Measurements from ENCODE around the gene ACAD9. TPM values are rescaled to one million over a fixed set of nuclear protein-coding genes. Genes with fewer than 3 reads are reported as not detected.

ACAD9 gene
- total and polyA plus RNA-seq, 2 of the 13 experiments (the other 11 are each of a cell fraction or from before 2014, with no cell fraction given) = 15.3 to 38.2 TPM

DNA sequence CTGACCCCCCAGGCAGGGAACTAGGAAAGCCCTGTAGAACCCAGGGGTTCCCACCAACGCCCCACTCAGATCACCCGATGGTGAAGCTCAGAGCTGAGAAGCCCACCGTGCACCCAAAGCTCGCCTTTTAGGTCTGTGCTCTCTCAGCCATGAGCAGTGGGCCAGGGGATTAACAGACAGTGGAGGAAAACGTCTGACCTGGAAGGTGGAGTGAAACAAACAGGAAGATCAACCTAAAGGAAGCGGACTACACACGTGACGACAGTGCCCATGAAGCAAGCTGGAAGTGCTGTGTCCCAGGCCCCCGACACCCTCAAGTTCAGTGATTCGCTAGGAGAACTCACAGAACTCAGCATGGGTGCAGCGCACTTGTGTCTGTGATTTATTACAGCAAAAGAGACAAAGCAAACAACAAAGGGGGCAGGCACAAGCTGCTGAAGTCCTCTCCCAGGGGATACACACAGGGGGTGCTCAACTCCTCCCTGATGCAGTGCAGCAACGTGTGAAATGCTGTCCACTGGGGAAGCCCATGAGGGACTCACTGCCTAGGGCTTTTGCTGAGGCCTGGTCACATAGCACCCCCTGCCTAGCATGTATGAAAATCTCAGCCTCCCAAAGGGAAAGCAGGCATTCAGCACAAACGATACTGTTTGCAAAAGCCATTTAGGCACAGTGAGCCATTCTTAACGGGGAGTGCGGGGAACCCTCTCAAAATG lies 71.0 kb downstream of the ACAD9 start (continued):
- 0 out of 2 replicates have a peak, but pooled peaks have one; percentile 34 for TF ChIP-seq HDAC2 (CRISPR knock-in tag; IDR thresholded peaks at IDR 0.05)
- no peak for TF ChIP-seq CEBPB (IDR thresholded peaks at IDR 0.05; ENCODE audit: borderline replicate concordance, low read depth, low read length)
- TF ChIP-seq TSC22D2 (CRISPR knock-in tag; IDR thresholded peaks at IDR 0.05; ENCODE audit: borderline replicate concordance) = 0 out of 2 replicates have a peak, but pooled peaks have one; percentile 36
- TF ChIP-seq SIX1 (CRISPR knock-in tag; IDR thresholded peaks at IDR 0.05; ENCODE audit: borderline replicate concordance) = no peak
- TF ChIP-seq, protein P1, sequence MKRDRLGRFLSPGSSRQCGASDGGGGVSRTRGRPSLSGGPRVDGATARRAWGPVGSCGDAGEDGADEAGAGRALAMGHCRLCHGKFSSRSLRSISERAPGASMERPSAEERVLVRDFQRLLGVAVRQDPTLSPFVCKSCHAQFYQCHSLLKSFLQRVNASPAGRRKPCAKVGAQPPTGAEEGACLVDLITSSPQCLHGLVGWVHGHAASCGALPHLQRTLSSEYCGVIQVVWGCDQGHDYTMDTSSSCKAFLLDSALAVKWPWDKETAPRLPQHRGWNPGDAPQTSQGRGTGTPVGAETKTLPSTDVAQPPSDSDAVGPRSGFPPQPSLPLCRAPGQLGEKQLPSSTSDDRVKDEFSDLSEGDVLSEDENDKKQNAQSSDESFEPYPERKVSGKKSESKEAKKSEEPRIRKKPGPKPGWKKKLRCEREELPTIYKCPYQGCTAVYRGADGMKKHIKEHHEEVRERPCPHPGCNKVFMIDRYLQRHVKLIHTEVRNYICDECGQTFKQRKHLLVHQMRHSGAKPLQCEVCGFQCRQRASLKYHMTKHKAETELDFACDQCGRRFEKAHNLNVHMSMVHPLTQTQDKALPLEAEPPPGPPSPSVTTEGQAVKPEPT (CRISPR knock-in tag; IDR thresholded peaks at IDR 0.05; ENCODE audit: low read depth) = no peak
- TF ChIP-seq RBAK (CRISPR knock-in tag; IDR thresholded peaks at IDR 0.05) = no peak
- 0 out of 2 replicates have a peak, but pooled peaks have one; percentile 44 for TF ChIP-seq KDM3A (CRISPR knock-in tag; IDR thresholded peaks at IDR 0.05; ENCODE audit: low read depth)
- TF ChIP-seq GATAD2A (CRISPR knock-in tag; IDR thresholded peaks at IDR 0.05) = 0 out of 2 replicates have a peak, but pooled peaks have one; percentile 13
- TF ChIP-seq, protein P2, sequence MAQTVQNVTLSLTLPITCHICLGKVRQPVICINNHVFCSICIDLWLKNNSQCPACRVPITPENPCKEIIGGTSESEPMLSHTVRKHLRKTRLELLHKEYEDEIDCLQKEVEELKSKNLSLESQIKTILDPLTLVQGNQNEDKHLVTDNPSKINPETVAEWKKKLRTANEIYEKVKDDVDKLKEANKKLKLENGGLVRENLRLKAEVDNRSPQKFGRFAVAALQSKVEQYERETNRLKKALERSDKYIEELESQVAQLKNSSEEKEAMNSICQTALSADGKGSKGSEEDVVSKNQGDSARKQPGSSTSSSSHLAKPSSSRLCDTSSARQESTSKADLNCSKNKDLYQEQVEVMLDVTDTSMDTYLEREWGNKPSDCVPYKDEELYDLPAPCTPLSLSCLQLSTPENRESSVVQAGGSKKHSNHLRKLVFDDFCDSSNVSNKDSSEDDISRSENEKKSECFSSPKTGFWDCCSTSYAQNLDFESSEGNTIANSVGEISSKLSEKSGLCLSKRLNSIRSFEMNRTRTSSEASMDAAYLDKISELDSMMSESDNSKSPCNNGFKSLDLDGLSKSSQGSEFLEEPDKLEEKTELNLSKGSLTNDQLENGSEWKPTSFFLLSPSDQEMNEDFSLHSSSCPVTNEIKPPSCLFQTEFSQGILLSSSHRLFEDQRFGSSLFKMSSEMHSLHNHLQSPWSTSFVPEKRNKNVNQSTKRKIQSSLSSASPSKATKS (CRISPR knock-in tag; IDR thresholded peaks at IDR 0.05) = no peak
- TF ChIP-seq ZNF501 (CRISPR knock-in tag; IDR thresholded peaks at IDR 0.05) = peak; percentile 86
- TF ChIP-seq, protein P3, sequence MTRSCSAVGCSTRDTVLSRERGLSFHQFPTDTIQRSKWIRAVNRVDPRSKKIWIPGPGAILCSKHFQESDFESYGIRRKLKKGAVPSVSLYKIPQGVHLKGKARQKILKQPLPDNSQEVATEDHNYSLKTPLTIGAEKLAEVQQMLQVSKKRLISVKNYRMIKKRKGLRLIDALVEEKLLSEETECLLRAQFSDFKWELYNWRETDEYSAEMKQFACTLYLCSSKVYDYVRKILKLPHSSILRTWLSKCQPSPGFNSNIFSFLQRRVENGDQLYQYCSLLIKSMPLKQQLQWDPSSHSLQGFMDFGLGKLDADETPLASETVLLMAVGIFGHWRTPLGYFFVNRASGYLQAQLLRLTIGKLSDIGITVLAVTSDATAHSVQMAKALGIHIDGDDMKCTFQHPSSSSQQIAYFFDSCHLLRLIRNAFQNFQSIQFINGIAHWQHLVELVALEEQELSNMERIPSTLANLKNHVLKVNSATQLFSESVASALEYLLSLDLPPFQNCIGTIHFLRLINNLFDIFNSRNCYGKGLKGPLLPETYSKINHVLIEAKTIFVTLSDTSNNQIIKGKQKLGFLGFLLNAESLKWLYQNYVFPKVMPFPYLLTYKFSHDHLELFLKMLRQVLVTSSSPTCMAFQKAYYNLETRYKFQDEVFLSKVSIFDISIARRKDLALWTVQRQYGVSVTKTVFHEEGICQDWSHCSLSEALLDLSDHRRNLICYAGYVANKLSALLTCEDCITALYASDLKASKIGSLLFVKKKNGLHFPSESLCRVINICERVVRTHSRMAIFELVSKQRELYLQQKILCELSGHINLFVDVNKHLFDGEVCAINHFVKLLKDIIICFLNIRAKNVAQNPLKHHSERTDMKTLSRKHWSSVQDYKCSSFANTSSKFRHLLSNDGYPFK (CRISPR knock-in tag; IDR thresholded peaks at IDR 0.05; ENCODE audit: borderline replicate concordance) = 0 out of 2 replicates have a peak, but pooled peaks have one; percentile 11
- TF ChIP-seq, protein P4, sequence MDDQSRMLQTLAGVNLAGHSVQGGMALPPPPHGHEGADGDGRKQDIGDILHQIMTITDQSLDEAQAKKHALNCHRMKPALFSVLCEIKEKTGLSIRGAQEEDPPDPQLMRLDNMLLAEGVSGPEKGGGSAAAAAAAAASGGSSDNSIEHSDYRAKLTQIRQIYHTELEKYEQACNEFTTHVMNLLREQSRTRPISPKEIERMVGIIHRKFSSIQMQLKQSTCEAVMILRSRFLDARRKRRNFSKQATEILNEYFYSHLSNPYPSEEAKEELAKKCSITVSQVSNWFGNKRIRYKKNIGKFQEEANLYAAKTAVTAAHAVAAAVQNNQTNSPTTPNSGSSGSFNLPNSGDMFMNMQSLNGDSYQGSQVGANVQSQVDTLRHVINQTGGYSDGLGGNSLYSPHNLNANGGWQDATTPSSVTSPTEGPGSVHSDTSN (CRISPR knock-in tag; IDR thresholded peaks at IDR 0.05; ENCODE audit: borderline replicate concordance) = no peak
- TF ChIP-seq NONO (IDR thresholded peaks at IDR 0.05) = no peak
- peak; percentile 38; the same call in 1 of the 2 replicates for TF ChIP-seq NONO (CRISPR knock-in tag; conservative IDR thresholded peaks at IDR 0.05)
- TF ChIP-seq ARNT2 (CRISPR knock-in tag; IDR thresholded peaks at IDR 0.05; ENCODE audit: low read depth) = no peak
- peak; percentile 25; the same call in 1 of the 2 replicates for TF ChIP-seq MIXL1 (CRISPR knock-in tag; IDR thresholded peaks at IDR 0.05)
- 0 out of 2 replicates have a peak, but pooled peaks have one; percentile 87 for TF ChIP-seq ZNF572 (CRISPR knock-in tag; IDR thresholded peaks at IDR 0.05)
- peak; percentile 39; the same call in 1 of the 2 replicates for TF ChIP-seq GATAD1 (CRISPR knock-in tag; IDR thresholded peaks at IDR 0.05)
- TF ChIP-seq SKI (IDR thresholded peaks at IDR 0.05; ENCODE audit: partially characterized antibody) = no peak
- no peak for TF ChIP-seq IKZF4 (CRISPR knock-in tag; IDR thresholded peaks at IDR 0.05; ENCODE audit: borderline replicate concordance, low read depth, not compliant biosample characterization)
- no peak for TF ChIP-seq HOXA5 (CRISPR knock-in tag; IDR thresholded peaks at IDR 0.05)

Data from HepG2 (cell line).